Stomach (tissue), 9 donors: ENCODE data around the gene MRPL21. TPM values are rescaled to one million over a fixed set of nuclear protein-coding genes. Genes with fewer than 3 reads are reported as not detected.
A peak's percentile ranks its signal among the peaks of the same experiment; 100 is the strongest.

Source experiments
- DNase-seq, 2 donors: peaks; one replicate each; pipeline versions ENCODE4 v3.0.0 to v3.0.0-alpha.2; 2013 to 2019
- H3K27ac ChIP-seq, 5 donors: fragments of 200-600 bp in 4 of 5; sonication (generic) in 4 of 5; one replicate each; pipeline ENCODE4 v1.5.1; 2013 to 2019; ENCODE audit warnings: mild to moderate bottlenecking in 1 of 5, moderate library complexity in 1 of 5
- H3K27me3 ChIP-seq, 3 donors: fragments of 200-600 bp; sonication (generic); one replicate each; pipeline ENCODE4 v1.5.1; 2017 to 2019; ENCODE audit warnings: mixed run types in 1 of 3
- H3K36me3 ChIP-seq, 4 donors: fragments of 200-600 bp; sonication (generic); 1 replicate in 3 of 4; 2 replicates in 1 of 4; pipeline ENCODE4 v1.5.1; 2016 to 2019
- H3K4me1 ChIP-seq, 4 donors: fragments of 200-600 bp; sonication (generic); one replicate each; pipeline ENCODE4 v1.5.1; 2016 to 2019
- H3K4me3 ChIP-seq, 4 donors: fragments of 200-600 bp; sonication (generic) in 3 of 4; one replicate each; pipeline ENCODE4 v1.5.1; 2016 to 2019; ENCODE audit warnings: mild to moderate bottlenecking in 1 of 4
- H3K9me3 ChIP-seq, 4 donors: fragments of 200-600 bp; sonication (generic); one replicate each; pipeline ENCODE4 v1.5.1; 2016 to 2019
- EP300 ChIP-seq: sonication (generic); formaldehyde crosslinking; IDR thresholded peaks from one replicate; pipeline ENCODE4 v1.6.1; 2017; ENCODE audit warnings: antibody characterized with exemption
- POLR2AphosphoS5 ChIP-seq, 3 donors: sonication (generic); formaldehyde crosslinking; IDR thresholded peaks; one replicate each; pipeline ENCODE4 v1.6.1; 2016; ENCODE audit warnings: antibody characterized with exemption in 3 of 3
- WGBS, 5 donors: extraction: QIAGEN DNeasy Blood & Tissue Kit in 3 of 5; methylation state at CpG; one replicate each; pipeline versions ENCODE4 v1.1.5 to v1.1.7; 2013 to 2018; 5-methylcytosine and 5-hydroxymethylcytosine counted together
- intact Hi-C: fragments of 100-400 bp; cut with DNase I; formaldehyde crosslinking; loops from one replicate; pipeline ENCODE4 v1.15.1; 2023; ENCODE audit warnings: low total_unique reads
- polyA plus RNA-seq, 3 donors: library from polyadenylated mRNA; stranded (reverse); fragments of 200-250 nt; gene quantifications; one replicate each; pipeline ENCODE4 v1.2.3, GENCODE V29; 2013
- total RNA-seq, 5 donors: library from RNA; depleted of rRNA; stranded (reverse); fragments of >200 nt; gene quantifications; one replicate each; pipeline versions ENCODE4 v1.1.0 to v1.2.3, GENCODE V29; 2014 to 2016
- donor health status: healthy with polysubstance abuse.
- donor health status: Bipolar disorder and iron deficiency.
- donor health status: healthy.

Gene MRPL21
- total and polyA plus RNA-seq, 8 donors, result 30.6 to 185 (median 92.6) TPM

GRCh38 chr11:68841718-68842426 is 61.8 kb downstream of the MRPL21 start, which contains the start of gene CPT1A:
Gene CPT1A (minus strand): TSS chr11:68841916. CDS start chr11:68815474, 26,442 bp downstream.
- H3K9me3 ChIP-seq, result no peaks in the 10 kb centered on the region
- peaks cover 50 to 81% (median 64%) of the 10 kb centered on the region in 4 donors for H3K4me1 ChIP-seq
- TF ChIP-seq EP300, result no peak
- TF ChIP-seq POLR2AphosphoS5 (IDR thresholded peaks at IDR 0.05), result peak; percentile 38 to 94 (median 66)
- peak within 1 kb of the TSS; percentile 70 to 98 (median 88) for H3K4me3 ChIP-seq
- DNase-seq, result peak; percentile 86 to 95
- peaks cover 0 to 5% (median 0%) of the 10 kb centered on the region in 4 donors for H3K36me3 ChIP-seq
- 5 to 26% (median 13%) methylated on average over 18 to 81 of the region's 82 CpGs for WGBS, 5 donors
- H3K27ac ChIP-seq, result peak within 1 kb of the TSS; percentile 94 to 98 (median 97)
- intact Hi-C loops, result no loop called here
- H3K27me3 ChIP-seq, result no peaks in the 10 kb centered on the region

Other genes with a start within 250 kb of the MRPL21 start
- 1 to 10 TPM in 1 of 5 donors, not detected in 4; 3.5 TPM for gene GAL, start 219.3 kb downstream of the MRPL21 start, total RNA-seq
- 1 to 10 TPM in 2 of 3 donors, not detected in 1; 1.7 to 5.7 TPM for gene GAL, start 219.3 kb downstream of the MRPL21 start, polyA plus RNA-seq
- 10 to 100 TPM in 2 of 5 donors, 1 to 10 TPM in 3; 1.0 to 16.3 (median 4.9) TPM for gene TESMIN, start 152.3 kb downstream of the MRPL21 start, total RNA-seq
- 1 to 10 TPM; 3.1 to 3.3 (median 3.2) TPM for gene TESMIN, start 152.3 kb downstream of the MRPL21 start, polyA plus RNA-seq
- 100 to 1,000 TPM in 1 of 5 donors, 10 to 100 TPM in 4; 17.0 to 103 (median 61.7) TPM for gene CPT1A, start 61.9 kb downstream of the MRPL21 start, total RNA-seq
- 10 to 100 TPM in 2 of 3 donors, 1 to 10 TPM in 1; 7.0 to 10.5 (median 10.3) TPM for gene CPT1A, start 61.9 kb downstream of the MRPL21 start, polyA plus RNA-seq
- 100 to 1,000 TPM in 1 of 5 donors, 10 to 100 TPM in 3, 1 to 10 TPM in 1; 8.8 to 133 (median 25.6) TPM for gene IGHMBP2, start 59 bp upstream of the MRPL21 start, total RNA-seq
- gene IGHMBP2, start 59 bp upstream of the MRPL21 start, polyA plus RNA-seq, result 10 to 100 TPM in 2 of 3 donors, 1 to 10 TPM in 1; 9.2 to 14.2 (median 11.3) TPM
- gene MRGPRD, start 77.2 kb upstream of the MRPL21 start, total RNA-seq, result under 1 TPM in 1 of 5 donors, not detected in 4; 0.92 TPM
- gene MRGPRD, start 77.2 kb upstream of the MRPL21 start, polyA plus RNA-seq, result not detected
- gene MRGPRF, start 109.4 kb upstream of the MRPL21 start, total RNA-seq, result 100 to 1,000 TPM in 1 of 5 donors, 10 to 100 TPM in 4; 16.2 to 123 (median 83.9) TPM
- 10 to 100 TPM in 1 of 3 donors, 1 to 10 TPM in 2; 6.7 to 23.4 (median 7.8) TPM for gene MRGPRF, start 109.4 kb upstream of the MRPL21 start, polyA plus RNA-seq
- gene TPCN2, start 145.1 kb upstream of the MRPL21 start, total RNA-seq, result 10 to 100 TPM in 4 of 5 donors, 1 to 10 TPM in 1; 6.4 to 66.1 (median 33.0) TPM
- gene TPCN2, start 145.1 kb upstream of the MRPL21 start, polyA plus RNA-seq, result 10 to 100 TPM; 16.4 to 29.8 (median 19.7) TPM